BE2C (cell line): ENCODE results near the gene DEDD2.

Experiments used
- DNase-seq: peaks from one replicate; pipeline ENCODE4 v3.0.0-alpha.2; 2020
- H3K27me3 ChIP-seq: fragments of 250-450 bp; sonication (Bioruptor Pico); 2 replicates; pipeline ENCODE4 v1.5.1; 2020; ENCODE audit warnings: mild to moderate bottlenecking
- H3K36me3 ChIP-seq: fragments of 250-450 bp; sonication (Bioruptor Pico); 2 replicates; pipeline ENCODE4 v1.5.1; 2020; ENCODE audit warnings: mild to moderate bottlenecking
- H3K4me1 ChIP-seq: fragments of 250-450 bp; sonication (Bioruptor Pico); 2 replicates; pipeline ENCODE4 v1.5.1; 2020
- H3K4me3 ChIP-seq: 2 replicates; pipeline ENCODE4 v1.5.1; 2011; ENCODE audit warnings: low read depth, low read length
- H3K9me3 ChIP-seq: fragments of 250-450 bp; sonication (Bioruptor Pico); 2 replicates; pipeline ENCODE4 v1.5.1; 2020
- CTCF ChIP-seq: IDR thresholded peaks from 2 replicates; pipeline ENCODE4 v1.5.1; 2012; ENCODE audit warnings: mild to moderate bottlenecking, low read depth, low read length

Gene DEDD2

GRCh38 chr19:42159942-42160341 is 57.5 kb downstream of the DEDD2 start:
- Histone ChIP-seq H3K4me1 (no peaks in the 10 kb centered on the region), H3K9me3 (no peaks in the 10 kb centered on the region), H3K27me3 (no peaks in the 10 kb centered on the region), H3K36me3 (no peaks in the 10 kb centered on the region), H3K4me3 (no peak overlapping the region)
- DNase-seq, result no peak
- TF ChIP-seq CTCF, result no peak

GRCh38 chr19:42158926-42159325 is 58.6 kb downstream of the DEDD2 start:
- DNase-seq, result no peak
- H3K4me1 ChIP-seq, result peaks cover 6% of the 10 kb centered on the region
- no peaks in the 10 kb centered on the region for H3K9me3 ChIP-seq
- H3K4me3 ChIP-seq, result no peak overlapping the region
- no peaks in the 10 kb centered on the region for H3K27me3 ChIP-seq
- TF ChIP-seq CTCF, result no peak
- no peaks in the 10 kb centered on the region for H3K36me3 ChIP-seq

GRCh38 chr19:42156571-42156970 is 60.9 kb downstream of the DEDD2 start:
- no peak for DNase-seq
- Histone ChIP-seq H3K4me3 (no peak overlapping the region), H3K36me3 (no peaks in the 10 kb centered on the region), H3K4me1 (peaks cover 11% of the 10 kb centered on the region), H3K27me3 (no peaks in the 10 kb centered on the region), H3K9me3 (no peaks in the 10 kb centered on the region)
- TF ChIP-seq CTCF, result no peak

- Histone ChIP-seq H3K4me3 (no peak overlapping the region), H3K27me3 (no peaks in the 10 kb centered on the region), H3K9me3 (no peaks in the 10 kb centered on the region), H3K4me1 (peaks cover 11% of the 10 kb centered on the region), H3K36me3 (no peaks in the 10 kb centered on the region)
- no peak for TF ChIP-seq CTCF
- no peak for DNase-seq
Observed at GRCh38 chr19:42155796-42156195, 61.7 kb downstream of the DEDD2 start.

DNA sequence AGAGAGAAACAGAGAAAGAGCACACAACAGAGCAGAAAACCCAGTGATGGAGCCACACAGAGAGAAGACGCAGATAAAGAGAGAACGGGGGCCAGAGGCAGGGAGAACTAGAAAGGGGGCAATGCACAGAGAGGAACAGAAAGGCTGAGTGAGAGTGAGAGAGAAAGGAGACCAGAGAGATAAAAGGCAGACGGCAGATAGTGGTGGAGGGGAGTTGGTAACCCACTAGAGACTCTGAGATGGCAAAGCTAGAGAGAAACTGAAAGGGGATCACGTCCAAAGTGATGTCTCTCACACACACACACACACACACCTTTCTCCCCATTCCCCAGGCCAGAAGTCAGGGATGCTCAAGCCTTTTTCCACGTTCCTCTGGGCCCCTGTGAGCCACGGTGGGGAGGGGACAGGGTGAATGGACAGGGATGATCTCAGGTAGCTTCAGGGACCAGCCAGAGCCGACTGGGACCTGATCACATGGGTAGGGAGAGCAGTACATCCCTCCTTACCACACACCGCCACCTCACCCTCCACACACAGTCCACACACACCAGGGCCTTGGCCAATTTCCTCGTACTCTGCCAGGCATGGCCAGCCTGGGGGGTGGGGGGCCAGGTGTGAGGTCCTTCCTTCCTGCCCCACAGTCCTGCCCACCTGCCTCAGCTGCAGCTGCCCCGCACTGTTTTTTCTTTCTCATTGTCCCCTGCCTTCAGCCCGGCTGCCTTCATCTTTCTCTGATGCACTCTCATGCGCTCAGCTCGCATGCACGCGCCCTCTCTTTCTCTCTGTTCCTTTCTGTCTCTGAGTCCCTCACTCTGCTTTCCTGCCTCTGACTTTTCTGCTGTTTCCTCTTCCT is 62.8 kb downstream of the DEDD2 start:
- Histone ChIP-seq H3K4me3 (no peak overlapping the region), H3K27me3 (no peaks in the 10 kb centered on the region), H3K9me3 (no peaks in the 10 kb centered on the region), H3K4me1 (peaks cover 11% of the 10 kb centered on the region), H3K36me3 (no peaks in the 10 kb centered on the region)
- no peak for DNase-seq
- no peak for TF ChIP-seq CTCF

DNA sequence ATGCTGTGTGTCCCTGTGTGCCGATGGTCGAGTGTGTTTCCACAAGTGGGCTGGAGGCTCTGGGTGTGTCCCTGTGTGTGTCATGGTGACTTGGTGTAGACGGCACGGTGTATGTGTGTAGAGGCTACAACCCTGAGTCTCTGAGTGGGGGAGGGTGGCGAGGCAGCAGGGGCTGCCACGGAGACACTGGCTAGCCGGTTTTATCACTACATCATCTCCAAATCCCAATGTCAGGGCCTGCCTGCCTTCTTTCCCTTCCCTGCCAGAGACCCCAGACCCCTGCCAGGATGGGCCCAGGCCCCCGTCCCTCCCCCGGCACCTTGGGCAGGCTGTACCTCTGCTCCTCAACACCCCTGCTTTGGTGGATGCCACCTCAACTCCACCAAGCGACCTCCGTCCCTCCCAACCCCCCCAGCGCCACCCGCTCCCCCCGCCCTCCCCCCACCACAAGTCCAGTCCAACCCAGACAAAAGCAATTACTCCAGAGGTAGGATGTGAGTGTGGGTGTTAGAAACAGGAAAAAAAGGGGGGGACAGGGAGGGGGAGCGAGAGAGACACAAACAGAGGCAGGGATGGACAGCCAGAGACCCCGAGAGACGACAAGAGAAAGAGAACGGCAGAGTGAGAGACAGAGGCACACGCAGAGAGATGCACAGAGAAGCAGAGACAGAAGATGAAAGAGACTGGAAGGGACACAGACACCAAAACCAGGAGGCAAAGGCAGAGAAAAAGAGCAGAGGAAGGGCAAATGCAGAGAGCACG is 63.6 kb downstream of the DEDD2 start:
- DNase-seq, result no peak
- TF ChIP-seq CTCF, result no peak
- Histone ChIP-seq H3K9me3 (no peaks in the 10 kb centered on the region), H3K27me3 (no peaks in the 10 kb centered on the region), H3K4me3 (no peak overlapping the region), H3K4me1 (peaks cover 11% of the 10 kb centered on the region), H3K36me3 (no peaks in the 10 kb centered on the region)
